Measurements from ENCODE around the gene INO80.

The INO80 gene

GRCh38 chr15:40930430-40931299 lies 185.4 kb downstream of the INO80 start:
- peaks cover 10% of the 10 kb centered on the region for H3K27me3 ChIP-seq (ENCODE audit: insufficient read depth, low read length)

GRCh38 chr15:40929660-40930429 lies 186.2 kb downstream of the INO80 start:
- Histone ChIP-seq H3K9me2 (ENCODE audit: low read depth, low read length) (no peaks in the 10 kb centered on the region), H3K36me3 (ENCODE audit: insufficient read depth, low read length) (no peaks in the 10 kb centered on the region), H3K4me1 (ENCODE audit: insufficient read depth, low read length, severe bottlenecking) (peaks cover 41% of the 10 kb centered on the region), H3K27ac (ENCODE audit: low read depth, low read length, poor library complexity, severe bottlenecking) (no peak overlapping the region), H3K9ac (ENCODE audit: low read length) (no peak overlapping the region), H3F3A (ENCODE audit: insufficient read depth, low read length) (no peaks in the 10 kb centered on the region), H3K4me3 (ENCODE audit: low read depth, low read length, poor library complexity, severe bottlenecking) (peak overlapping the region; percentile 62), H4K20me1 (ENCODE audit: insufficient read depth, low read length) (no peaks in the 10 kb centered on the region), H3K9me3 (ENCODE audit: low read length) (no peaks in the 10 kb centered on the region), H3K4me2 (ENCODE audit: low read length) (peak overlapping the region; percentile 88), H2AFZ (ENCODE audit: low read length) (no peak overlapping the region), H3K27me3 (ENCODE audit: insufficient read depth, low read length) (peaks cover 10% of the 10 kb centered on the region), H3K79me2 (ENCODE audit: insufficient read depth, low read length) (no peaks in the 10 kb centered on the region)
- no peak for TF ChIP-seq EZH2 (IDR thresholded peaks at IDR 0.05; ENCODE audit: borderline replicate concordance, low read length)
- no peak for TF ChIP-seq CTCF (IDR thresholded peaks at IDR 0.05; ENCODE audit: low read length)

More at GRCh38 chr15:40930430-40931299, 185.4 kb downstream of the INO80 start:
- TF ChIP-seq CTCF (IDR thresholded peaks at IDR 0.05; ENCODE audit: low read length) (peak; percentile 97), EZH2 (IDR thresholded peaks at IDR 0.05; ENCODE audit: borderline replicate concordance, low read length) (no peak)
- Histone ChIP-seq H3K27ac (ENCODE audit: low read depth, low read length, poor library complexity, severe bottlenecking) (no peak overlapping the region), H3K9me2 (ENCODE audit: low read depth, low read length) (no peaks in the 10 kb centered on the region), H3K9ac (ENCODE audit: low read length) (no peak overlapping the region), H4K20me1 (ENCODE audit: insufficient read depth, low read length) (no peaks in the 10 kb centered on the region), H3K36me3 (ENCODE audit: insufficient read depth, low read length) (no peaks in the 10 kb centered on the region), H3K4me3 (ENCODE audit: low read depth, low read length, poor library complexity, severe bottlenecking) (peak overlapping the region; percentile 37), H2AFZ (ENCODE audit: low read length) (no peak overlapping the region), H3K79me2 (ENCODE audit: insufficient read depth, low read length) (no peaks in the 10 kb centered on the region), H3K9me3 (ENCODE audit: low read length) (no peaks in the 10 kb centered on the region), H3F3A (ENCODE audit: insufficient read depth, low read length) (no peaks in the 10 kb centered on the region), H3K4me1 (ENCODE audit: insufficient read depth, low read length, severe bottlenecking) (peaks cover 41% of the 10 kb centered on the region), H3K4me2 (ENCODE audit: low read length) (peak overlapping the region; percentile 88)

Measured in OCI-LY1 (cell line).